Lung microvascular endothelial cell (primary cell): ENCODE data around the gene CDK5R1. TPM values are rescaled to one million over a fixed set of nuclear protein-coding genes. Genes with fewer than 3 reads are reported as not detected.
"Not testable (repeated sequence)": the region's sequence is repeated elsewhere in the genome, so short reads cannot be mapped to it uniquely, and the experiment has no call there.

Experiments
- DNase-seq, 2 donors: peaks; one replicate each; pipeline versions ENCODE4 v3.0.0 to v3.0.0-alpha.2; 2010; ENCODE audit warnings: low read depth in 2 of 2
- total RNA-seq: library from RNA; depleted of rRNA; stranded (reverse); fragments of >200 nt; gene quantifications from 2 replicates; pipeline ENCODE4 v1.2.1, GENCODE V29; 2014

Gene CDK5R1
- total RNA-seq, 1 donor from 2014 or later, result 2.2 TPM

GRCh38 chr17:32515677-32516383, 29.0 kb downstream of the CDK5R1 start:
- no peak for DNase-seq

- no peak for DNase-seq
These were observed 29.7 kb downstream of the CDK5R1 start for GRCh38 chr17:32516450-32516849.

- DNase-seq, result no peak
These were observed 30.3 kb downstream of the CDK5R1 start for GRCh38 chr17:32516940-32517701.

- DNase-seq, result no peak
These were observed 31.2 kb downstream of the CDK5R1 start for GRCh38 chr17:32517982-32518381.

- DNase-seq, result no peak
These were observed 31.9 kb downstream of the CDK5R1 start for GRCh38 chr17:32518646-32519227.

GRCh38 chr17:32519228-32520103, 32.7 kb downstream of the CDK5R1 start:
- DNase-seq, result peak; percentile 55 to 60

GRCh38 chr17:32520104-32520701, 33.4 kb downstream of the CDK5R1 start:
- DNase-seq, result peak; percentile 73 to 79

- DNase-seq, result no peak
These were observed 34.1 kb downstream of the CDK5R1 start for GRCh38 chr17:32520737-32521404.

GRCh38 chr17:32523017-32523680, 36.4 kb downstream of the CDK5R1 start:
- DNase-seq, result no peak

- DNase-seq, result no peak
These were observed 37.2 kb downstream of the CDK5R1 start for GRCh38 chr17:32523827-32524552.

GRCh38 chr17:32524553-32524880, 37.7 kb downstream of the CDK5R1 start:
- not testable (repeated sequence) for DNase-seq

- DNase-seq, result no peak
These were observed 38.3 kb downstream of the CDK5R1 start for GRCh38 chr17:32525122-32525521.

- no peak for DNase-seq
These were observed 40.4 kb downstream of the CDK5R1 start for GRCh38 chr17:32527146-32527545.

GRCh38 chr17:32528825-32529224, 42.0 kb downstream of the CDK5R1 start:
- DNase-seq, result no peak

GRCh38 chr17:32529604-32530003, 42.8 kb downstream of the CDK5R1 start:
- DNase-seq, result no peak

- DNase-seq, result no peak
These were observed 46.5 kb downstream of the CDK5R1 start for GRCh38 chr17:32533296-32533695.

GRCh38 chr17:32536736-32537643, 50.2 kb downstream of the CDK5R1 start:
- peak; percentile 61 to 80 for DNase-seq
